ENCODE measurements around the gene PICK1.

DNA sequence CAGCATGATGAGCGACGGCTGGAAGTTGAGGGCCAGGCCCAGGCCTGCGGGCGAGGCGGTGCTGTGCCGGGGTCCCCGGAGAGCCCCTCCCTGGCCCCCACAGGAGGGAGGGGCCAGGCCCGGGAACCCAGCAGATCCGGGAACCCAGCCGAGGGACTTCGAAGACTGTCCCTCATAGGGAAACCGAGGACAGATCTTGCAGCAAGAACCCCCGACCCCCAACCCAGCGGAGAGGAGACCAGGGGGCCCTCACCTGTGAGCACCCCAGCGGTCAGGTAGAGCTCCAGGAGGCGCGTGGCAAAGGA is 24.4 kb downstream of the PICK1 start:
- TF ChIP-seq, protein P1, sequence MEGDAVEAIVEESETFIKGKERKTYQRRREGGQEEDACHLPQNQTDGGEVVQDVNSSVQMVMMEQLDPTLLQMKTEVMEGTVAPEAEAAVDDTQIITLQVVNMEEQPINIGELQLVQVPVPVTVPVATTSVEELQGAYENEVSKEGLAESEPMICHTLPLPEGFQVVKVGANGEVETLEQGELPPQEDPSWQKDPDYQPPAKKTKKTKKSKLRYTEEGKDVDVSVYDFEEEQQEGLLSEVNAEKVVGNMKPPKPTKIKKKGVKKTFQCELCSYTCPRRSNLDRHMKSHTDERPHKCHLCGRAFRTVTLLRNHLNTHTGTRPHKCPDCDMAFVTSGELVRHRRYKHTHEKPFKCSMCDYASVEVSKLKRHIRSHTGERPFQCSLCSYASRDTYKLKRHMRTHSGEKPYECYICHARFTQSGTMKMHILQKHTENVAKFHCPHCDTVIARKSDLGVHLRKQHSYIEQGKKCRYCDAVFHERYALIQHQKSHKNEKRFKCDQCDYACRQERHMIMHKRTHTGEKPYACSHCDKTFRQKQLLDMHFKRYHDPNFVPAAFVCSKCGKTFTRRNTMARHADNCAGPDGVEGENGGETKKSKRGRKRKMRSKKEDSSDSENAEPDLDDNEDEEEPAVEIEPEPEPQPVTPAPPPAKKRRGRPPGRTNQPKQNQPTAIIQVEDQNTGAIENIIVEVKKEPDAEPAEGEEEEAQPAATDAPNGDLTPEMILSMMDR (IDR thresholded peaks at IDR 0.05; ENCODE audit: poor library complexity, severe bottlenecking) = no peak
- no peak for TF ChIP-seq RAD21 (conservative IDR thresholded peaks at IDR 0.05)
- no peak for TF ChIP-seq EZH2 (IDR thresholded peaks at IDR 0.05; ENCODE audit: borderline replicate concordance, insufficient read depth, low read length, poor library complexity, severe bottlenecking)
- TF ChIP-seq REST (IDR thresholded peaks at IDR 0.05; ENCODE audit: borderline replicate concordance) = no peak
